ENCODE measurements around the gene LRGUK.
"Not testable (repeated sequence)": the region's sequence is repeated elsewhere in the genome, so short reads cannot be mapped to it uniquely, and the experiment has no call there.

DNA sequence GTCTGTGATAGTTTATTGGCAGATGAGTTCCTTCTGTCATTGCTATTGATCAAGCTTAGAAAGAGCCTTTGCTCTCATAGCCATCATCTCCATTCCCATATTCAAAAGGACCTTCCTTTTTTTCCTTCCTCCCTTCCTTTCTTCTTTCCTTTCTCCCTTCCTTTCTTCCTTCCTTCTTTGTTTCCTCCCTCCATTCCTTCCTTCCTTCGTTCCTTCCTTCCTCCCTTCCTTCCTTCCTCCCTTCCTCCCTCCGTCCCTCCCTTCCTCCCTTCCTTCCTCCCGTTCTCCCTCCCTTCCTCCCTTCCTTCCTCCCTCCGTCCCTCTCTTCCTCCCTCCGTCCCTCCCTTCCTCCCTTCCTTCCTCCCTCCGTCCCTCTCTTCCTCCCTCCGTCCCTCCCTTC lies 104.2 kb downstream of the LRGUK start:
- not testable (repeated sequence) for TF ChIP-seq POLR2AphosphoS5, POLR2A (IDR thresholded peaks at IDR 0.05)
- TF ChIP-seq, protein P1, sequence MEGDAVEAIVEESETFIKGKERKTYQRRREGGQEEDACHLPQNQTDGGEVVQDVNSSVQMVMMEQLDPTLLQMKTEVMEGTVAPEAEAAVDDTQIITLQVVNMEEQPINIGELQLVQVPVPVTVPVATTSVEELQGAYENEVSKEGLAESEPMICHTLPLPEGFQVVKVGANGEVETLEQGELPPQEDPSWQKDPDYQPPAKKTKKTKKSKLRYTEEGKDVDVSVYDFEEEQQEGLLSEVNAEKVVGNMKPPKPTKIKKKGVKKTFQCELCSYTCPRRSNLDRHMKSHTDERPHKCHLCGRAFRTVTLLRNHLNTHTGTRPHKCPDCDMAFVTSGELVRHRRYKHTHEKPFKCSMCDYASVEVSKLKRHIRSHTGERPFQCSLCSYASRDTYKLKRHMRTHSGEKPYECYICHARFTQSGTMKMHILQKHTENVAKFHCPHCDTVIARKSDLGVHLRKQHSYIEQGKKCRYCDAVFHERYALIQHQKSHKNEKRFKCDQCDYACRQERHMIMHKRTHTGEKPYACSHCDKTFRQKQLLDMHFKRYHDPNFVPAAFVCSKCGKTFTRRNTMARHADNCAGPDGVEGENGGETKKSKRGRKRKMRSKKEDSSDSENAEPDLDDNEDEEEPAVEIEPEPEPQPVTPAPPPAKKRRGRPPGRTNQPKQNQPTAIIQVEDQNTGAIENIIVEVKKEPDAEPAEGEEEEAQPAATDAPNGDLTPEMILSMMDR (IDR thresholded peaks at IDR 0.05) = not testable (repeated sequence)
